ENCODE measurements around the gene TRMO.

Gene TRMO

DNA sequence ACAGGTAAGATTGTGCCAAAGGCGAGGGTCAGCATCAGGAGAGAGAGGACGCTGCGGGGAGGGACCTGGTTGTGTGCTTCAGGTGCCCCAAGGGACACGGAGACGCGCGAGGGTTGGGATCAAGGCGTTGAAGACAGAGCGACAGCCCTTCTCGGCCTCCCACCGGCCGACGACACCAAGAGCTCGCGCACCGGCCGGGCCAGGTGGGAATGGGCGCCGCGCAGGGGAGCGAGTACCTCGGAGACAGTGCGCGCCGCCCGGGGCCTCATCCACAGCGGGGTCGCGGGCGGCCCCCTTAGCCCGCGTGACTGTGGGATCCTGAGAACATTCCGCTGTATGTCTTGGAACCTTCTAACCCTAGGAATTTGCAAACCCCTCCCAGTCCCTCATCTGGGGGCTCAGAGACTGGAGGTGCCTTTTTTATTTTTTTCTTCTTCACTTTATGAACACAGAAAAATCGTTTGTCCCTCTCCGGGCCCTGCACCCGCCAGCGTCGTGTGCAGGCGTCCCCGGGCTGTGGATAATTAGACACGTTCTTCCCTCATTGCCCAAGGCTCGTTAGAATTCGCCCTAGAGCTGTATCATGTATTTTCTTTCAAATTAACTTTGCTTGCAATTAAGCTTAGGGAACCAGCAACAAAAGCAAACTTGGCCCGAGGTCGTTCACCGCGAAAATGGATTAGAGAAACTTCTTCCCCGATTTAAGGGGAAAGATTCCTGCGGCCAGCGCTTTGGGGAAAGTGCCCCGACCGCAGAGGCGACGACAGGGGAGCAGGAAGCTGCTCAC lies 64.5 kb downstream of the TRMO start:
- Histone ChIP-seq H3K4me2 (ENCODE audit: low read length) (no peak overlapping the region), H3K9me2 (replicated peaks; ENCODE audit: control insufficient read depth, low read length) (no peaks in the 10 kb centered on the region), H3K79me2 (ENCODE audit: control insufficient read depth, low read length) (no peaks in the 10 kb centered on the region), H3K4me3 (ENCODE audit: low read length) (no peak overlapping the region), H3K9me3 (ENCODE audit: control insufficient read depth, insufficient read depth, low read length) (peaks cover 4% of the 10 kb centered on the region; the same call in 1 of the 2 replicates), H3K4me1 (ENCODE audit: control insufficient read depth, low read length) (no peaks in the 10 kb centered on the region), H3K36me3 (ENCODE audit: control insufficient read depth, low read length) (no peaks in the 10 kb centered on the region), H3F3A (ENCODE audit: control insufficient read depth, insufficient read depth) (no peaks in the 10 kb centered on the region), H3K27me3 (ENCODE audit: control insufficient read depth, low read length) (peaks cover 19% of the 10 kb centered on the region), H3K27ac (ENCODE audit: low read depth, low read length) (no peak overlapping the region), H4K20me1 (ENCODE audit: control insufficient read depth, insufficient read depth, low read depth, low read length) (no peaks in the 10 kb centered on the region)
- TF ChIP-seq EZH2phosphoT487 (IDR thresholded peaks at IDR 0.05; ENCODE audit: borderline replicate concordance, low read length): no peak
- TF ChIP-seq, protein P1, sequence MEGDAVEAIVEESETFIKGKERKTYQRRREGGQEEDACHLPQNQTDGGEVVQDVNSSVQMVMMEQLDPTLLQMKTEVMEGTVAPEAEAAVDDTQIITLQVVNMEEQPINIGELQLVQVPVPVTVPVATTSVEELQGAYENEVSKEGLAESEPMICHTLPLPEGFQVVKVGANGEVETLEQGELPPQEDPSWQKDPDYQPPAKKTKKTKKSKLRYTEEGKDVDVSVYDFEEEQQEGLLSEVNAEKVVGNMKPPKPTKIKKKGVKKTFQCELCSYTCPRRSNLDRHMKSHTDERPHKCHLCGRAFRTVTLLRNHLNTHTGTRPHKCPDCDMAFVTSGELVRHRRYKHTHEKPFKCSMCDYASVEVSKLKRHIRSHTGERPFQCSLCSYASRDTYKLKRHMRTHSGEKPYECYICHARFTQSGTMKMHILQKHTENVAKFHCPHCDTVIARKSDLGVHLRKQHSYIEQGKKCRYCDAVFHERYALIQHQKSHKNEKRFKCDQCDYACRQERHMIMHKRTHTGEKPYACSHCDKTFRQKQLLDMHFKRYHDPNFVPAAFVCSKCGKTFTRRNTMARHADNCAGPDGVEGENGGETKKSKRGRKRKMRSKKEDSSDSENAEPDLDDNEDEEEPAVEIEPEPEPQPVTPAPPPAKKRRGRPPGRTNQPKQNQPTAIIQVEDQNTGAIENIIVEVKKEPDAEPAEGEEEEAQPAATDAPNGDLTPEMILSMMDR (IDR thresholded peaks at IDR 0.05; ENCODE audit: low read depth, low read length, poor library complexity, severe bottlenecking): no peak

DNA sequence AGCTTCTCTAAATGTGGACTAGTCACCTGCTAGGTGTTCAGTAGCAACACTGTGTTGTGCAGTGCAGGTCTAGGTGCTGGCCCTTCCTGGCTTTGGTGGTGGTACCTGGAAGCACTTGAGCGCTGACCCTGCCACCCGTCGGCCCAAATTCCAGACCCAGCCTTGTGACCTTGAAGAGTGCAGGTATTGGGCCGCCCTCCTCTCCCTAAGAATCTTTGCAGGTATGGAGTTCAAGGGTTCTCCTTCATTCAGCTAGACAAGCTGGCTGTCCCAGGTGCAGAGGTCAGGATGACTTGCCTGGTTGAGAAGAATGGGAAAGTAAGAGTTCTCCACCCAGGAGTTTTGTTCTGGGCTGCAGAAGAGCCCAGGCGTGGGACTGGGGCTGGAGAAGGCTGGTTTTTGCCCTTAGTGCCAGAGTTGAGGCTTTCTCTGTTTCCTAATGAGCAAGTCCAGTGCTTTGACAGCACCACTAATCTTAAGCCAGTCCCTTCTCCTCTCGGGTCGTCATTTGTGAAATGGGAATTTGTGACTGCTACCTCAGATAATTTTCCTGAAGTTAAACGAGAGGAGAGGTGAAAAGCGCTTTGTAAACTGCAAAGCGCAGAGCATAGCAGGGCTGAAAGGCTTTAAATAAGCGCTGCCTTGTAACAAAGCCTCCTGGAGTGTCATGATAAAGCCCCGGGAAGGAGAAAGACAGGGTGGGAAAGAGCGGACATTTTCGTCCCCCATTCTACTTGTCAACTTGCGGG lies 65.3 kb downstream of the TRMO start:
- H3K4me2 ChIP-seq (ENCODE audit: low read length): no peak overlapping the region
- H3K9me3 ChIP-seq (ENCODE audit: control insufficient read depth, insufficient read depth, low read length): peaks cover 4% of the 10 kb centered on the region; the same call in 1 of the 2 replicates
- no peaks in the 10 kb centered on the region for H3K36me3 ChIP-seq (ENCODE audit: control insufficient read depth, low read length)
- H3K27me3 ChIP-seq (ENCODE audit: control insufficient read depth, low read length): peaks cover 19% of the 10 kb centered on the region
- H4K20me1 ChIP-seq (ENCODE audit: control insufficient read depth, insufficient read depth, low read depth, low read length): no peaks in the 10 kb centered on the region
- TF ChIP-seq, protein P1 (IDR thresholded peaks at IDR 0.05; ENCODE audit: low read depth, low read length, poor library complexity, severe bottlenecking): no peak
- no peak for TF ChIP-seq EZH2phosphoT487 (IDR thresholded peaks at IDR 0.05; ENCODE audit: borderline replicate concordance, low read length)
- no peak overlapping the region for H3K4me3 ChIP-seq (ENCODE audit: low read length)
- H3K27ac ChIP-seq (ENCODE audit: low read depth, low read length): no peak overlapping the region
- H3K79me2 ChIP-seq (ENCODE audit: control insufficient read depth, low read length): no peaks in the 10 kb centered on the region
- no peaks in the 10 kb centered on the region for H3F3A ChIP-seq (ENCODE audit: control insufficient read depth, insufficient read depth)
- H3K4me1 ChIP-seq (ENCODE audit: control insufficient read depth, low read length): no peaks in the 10 kb centered on the region
- no peaks in the 10 kb centered on the region for H3K9me2 ChIP-seq (replicated peaks; ENCODE audit: control insufficient read depth, low read length)

GRCh38 chr9:97855899-97856298 lies 66.4 kb downstream of the TRMO start:
- H3K9me3 ChIP-seq (ENCODE audit: control insufficient read depth, insufficient read depth, low read length): peaks cover 4% of the 10 kb centered on the region; the same call in 1 of the 2 replicates
- no peak overlapping the region for H3K4me3 ChIP-seq (ENCODE audit: low read length)
- H3K9me2 ChIP-seq (replicated peaks; ENCODE audit: control insufficient read depth, low read length): no peaks in the 10 kb centered on the region
- H3K4me1 ChIP-seq (ENCODE audit: control insufficient read depth, low read length): no peaks in the 10 kb centered on the region
- no peak overlapping the region for H3K27ac ChIP-seq (ENCODE audit: low read depth, low read length)
- peaks cover 22% of the 10 kb centered on the region for H3K27me3 ChIP-seq (ENCODE audit: control insufficient read depth, low read length)
- no peak overlapping the region for H3K4me2 ChIP-seq (ENCODE audit: low read length)
- no peak for TF ChIP-seq EZH2phosphoT487 (IDR thresholded peaks at IDR 0.05; ENCODE audit: borderline replicate concordance, low read length)
- TF ChIP-seq, protein P1 (IDR thresholded peaks at IDR 0.05; ENCODE audit: low read depth, low read length, poor library complexity, severe bottlenecking): no peak
- no peaks in the 10 kb centered on the region for H3F3A ChIP-seq (ENCODE audit: control insufficient read depth, insufficient read depth)
- H4K20me1 ChIP-seq (ENCODE audit: control insufficient read depth, insufficient read depth, low read depth, low read length): no peaks in the 10 kb centered on the region
- no peaks in the 10 kb centered on the region for H3K79me2 ChIP-seq (ENCODE audit: control insufficient read depth, low read length)
- H3K36me3 ChIP-seq (ENCODE audit: control insufficient read depth, low read length): no peaks in the 10 kb centered on the region

Data from DOHH2 (cell line).